GM18868 (cell line): ENCODE results near the gene SRD5A3.

Source experiments
- ATAC-seq: cut with Tn5 transposase; IDR thresholded peaks from one replicate; pipeline ENCODE4 v1.9.1; 2021; ENCODE audit warnings: mild to moderate bottlenecking, moderate library complexity; ENCODE audit not compliant: unreplicated experiment

Gene SRD5A3

DNA sequence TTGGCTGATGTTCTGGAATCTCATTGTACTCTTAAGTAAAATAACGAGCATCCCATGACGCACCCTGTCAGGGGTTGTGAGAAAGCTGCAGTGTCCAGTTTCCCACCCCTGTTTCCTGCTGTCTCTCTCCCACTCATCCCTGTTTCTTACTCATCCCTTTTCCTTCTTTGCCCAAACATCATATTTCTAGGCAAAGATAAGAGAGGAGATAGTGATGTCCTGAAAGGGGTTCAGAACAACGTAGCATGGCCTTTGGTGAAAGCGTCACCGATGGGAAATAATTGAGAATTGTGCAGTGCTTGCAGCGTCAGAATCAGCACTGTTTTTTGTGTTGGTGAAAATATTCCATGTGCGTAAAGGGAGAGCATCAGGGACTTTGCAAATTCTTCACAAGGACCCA, 26.2 kb downstream of the SRD5A3 start:
- no peak for ATAC-seq

DNA sequence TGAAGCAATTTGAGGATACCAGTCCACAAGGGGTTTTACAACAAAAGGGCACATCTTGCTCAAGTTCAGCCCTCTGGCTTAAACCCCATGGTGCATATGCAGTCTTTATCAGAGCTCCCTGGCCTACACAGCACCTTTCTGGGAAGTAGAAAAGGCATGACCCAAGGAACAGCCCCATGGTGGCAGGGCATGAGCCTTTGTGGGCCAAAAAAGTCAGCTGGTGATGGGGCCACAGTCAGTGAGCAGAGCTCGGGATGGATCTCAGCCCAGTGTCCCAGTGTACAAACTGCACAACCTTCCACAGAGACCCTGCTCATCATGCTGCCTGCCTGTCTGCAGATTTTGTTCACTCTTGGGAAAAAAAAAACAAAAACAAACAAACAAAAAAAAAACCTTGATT, 27.4 kb downstream of the SRD5A3 start:
- ATAC-seq, result no peak

DNA sequence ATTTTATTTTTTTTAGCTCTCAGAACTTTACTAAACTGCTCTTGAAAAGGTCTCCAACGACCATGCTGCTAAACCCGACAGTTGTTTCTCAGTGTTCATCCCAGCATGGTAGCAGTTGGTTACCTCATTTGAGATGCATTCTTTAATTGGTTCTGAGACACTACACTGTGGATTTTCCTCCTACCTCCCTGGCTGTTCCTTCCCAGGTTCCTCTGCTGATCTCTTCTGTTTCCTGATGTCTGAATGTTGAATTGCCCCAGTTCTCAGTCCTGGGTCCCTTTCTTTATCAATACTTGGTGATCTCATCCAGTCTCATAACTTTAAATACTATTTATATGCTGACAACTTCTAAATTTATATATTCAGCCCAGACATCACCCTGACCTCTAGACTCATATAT, 30.7 kb downstream of the SRD5A3 start:
- no peak for ATAC-seq

GRCh38 chr4:55378617-55379467, 32.8 kb downstream of the SRD5A3 start:
- ATAC-seq, result no peak

GRCh38 chr4:55380576-55380975, 34.5 kb downstream of the SRD5A3 start:
- ATAC-seq, result no peak

DNA sequence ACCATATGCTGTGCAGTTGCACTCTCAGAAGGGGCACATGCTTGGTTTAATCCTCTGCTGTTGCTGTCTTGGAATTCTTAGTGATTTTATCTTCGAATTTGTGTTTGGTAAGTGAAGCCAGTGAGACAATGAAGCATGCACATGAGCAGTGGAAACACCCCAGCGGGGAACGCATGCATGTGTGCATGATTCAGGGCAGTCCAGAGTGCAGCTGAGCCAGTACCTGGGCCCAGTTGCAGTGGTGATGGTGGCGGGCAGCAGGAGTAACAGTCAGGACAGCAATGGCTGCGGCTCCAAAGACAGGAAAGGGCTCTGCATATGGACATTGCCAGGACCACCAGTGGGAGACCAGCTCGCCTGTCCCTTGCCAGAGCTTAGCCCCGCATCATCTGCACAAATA, 35.5 kb downstream of the SRD5A3 start:
- no peak for ATAC-seq

- ATAC-seq, result no peak
These were observed 36.5 kb downstream of the SRD5A3 start for GRCh38 chr4:55382488-55383003.

GRCh38 chr4:55385201-55385649, 39.2 kb downstream of the SRD5A3 start:
- no peak for ATAC-seq

DNA sequence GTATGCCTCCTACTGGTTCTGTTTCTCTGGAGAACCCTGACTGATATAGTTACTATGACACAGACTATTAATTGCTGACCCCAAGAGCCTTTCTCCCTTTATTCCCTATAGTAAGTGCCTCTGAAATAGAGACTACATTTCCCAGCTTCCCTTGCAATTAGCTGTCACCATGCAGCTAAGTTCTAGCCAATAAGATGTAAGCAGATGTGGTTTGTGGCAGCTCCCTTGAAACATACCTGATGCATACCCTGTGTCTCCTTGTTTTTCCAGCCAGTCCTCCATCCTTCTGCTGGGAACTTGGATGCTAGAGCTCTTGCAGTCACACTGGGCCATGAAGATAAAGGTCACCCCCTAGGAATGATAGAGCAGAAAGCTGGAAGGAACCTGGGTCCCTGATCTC, 40.0 kb downstream of the SRD5A3 start:
- peak; percentile 93 for ATAC-seq

DNA sequence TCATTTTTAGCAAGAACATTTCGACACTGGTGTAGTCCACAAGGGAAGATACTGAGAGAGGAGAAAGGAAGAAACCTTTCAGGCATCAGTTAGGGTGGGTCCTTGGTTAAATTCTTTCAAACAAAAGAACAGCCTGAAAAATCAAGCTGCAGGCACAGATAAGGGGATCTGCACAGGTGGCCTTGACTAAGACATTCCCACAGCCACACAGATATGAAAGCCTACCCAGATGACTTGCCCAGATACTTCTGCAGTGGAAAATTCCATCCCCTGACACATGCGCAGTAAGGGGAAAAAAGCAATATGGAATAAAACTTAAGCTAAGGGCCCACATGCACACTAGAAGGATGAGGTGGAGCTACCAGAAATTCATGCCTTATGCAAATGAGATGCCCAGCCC, 40.8 kb downstream of the SRD5A3 start:
- no peak for ATAC-seq

DNA sequence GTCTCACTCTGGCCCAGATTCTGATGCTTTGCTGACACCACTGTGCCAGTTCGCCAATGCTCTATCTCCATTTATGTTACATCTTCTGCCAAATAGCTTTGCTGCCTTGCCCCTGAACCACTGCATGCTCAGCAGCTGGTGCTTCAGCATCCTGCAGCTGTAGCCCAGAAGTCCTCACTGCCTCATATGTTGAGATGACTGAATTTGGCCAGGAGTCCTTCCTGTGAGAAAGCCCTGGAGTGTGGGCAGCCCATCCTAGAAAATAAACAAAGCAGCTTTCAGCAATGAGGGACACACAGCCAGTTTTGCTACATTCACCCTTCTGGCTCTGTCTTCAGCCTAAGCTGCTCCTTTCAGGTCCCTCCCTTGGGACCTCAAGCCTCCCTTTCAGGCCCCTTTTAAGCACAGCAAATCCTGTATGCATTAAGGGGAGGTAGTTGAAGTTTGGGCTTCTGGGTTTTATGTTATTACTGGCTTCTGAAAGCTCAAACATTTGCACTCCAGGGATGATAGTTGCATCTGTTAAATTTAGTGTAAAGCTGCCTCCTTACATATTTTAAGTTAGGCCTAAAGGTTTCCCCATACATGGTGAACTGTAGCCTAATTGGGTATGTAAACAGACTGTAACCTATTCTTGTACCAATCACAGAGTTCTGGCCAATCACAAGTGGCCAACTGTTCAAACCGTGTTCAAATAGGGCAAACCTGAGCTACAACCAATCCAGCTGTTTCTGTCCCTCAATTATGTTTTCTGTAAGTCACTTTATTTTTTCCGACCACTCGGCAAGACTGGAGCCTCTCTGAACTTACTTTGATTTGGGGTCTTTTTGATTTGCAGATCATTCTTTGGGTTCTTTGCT, 47.6 kb downstream of the SRD5A3 start:
- no peak for ATAC-seq

DNA sequence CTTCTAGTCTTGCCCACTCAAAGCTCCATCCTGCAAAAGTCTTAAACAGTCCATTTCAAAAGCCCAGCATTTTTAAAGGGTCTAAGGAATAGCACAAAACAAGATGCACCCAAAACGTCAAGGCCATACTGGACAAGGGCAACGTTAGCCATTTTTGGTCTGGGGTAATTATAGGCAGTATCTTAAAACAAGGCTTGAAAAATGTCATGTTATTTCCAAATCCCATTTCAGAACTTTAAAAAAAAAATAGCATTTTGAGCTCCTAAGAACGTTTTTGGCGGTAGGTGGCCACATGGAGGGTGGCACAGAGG, 49.1 kb downstream of the SRD5A3 start:
- ATAC-seq, result no peak

DNA sequence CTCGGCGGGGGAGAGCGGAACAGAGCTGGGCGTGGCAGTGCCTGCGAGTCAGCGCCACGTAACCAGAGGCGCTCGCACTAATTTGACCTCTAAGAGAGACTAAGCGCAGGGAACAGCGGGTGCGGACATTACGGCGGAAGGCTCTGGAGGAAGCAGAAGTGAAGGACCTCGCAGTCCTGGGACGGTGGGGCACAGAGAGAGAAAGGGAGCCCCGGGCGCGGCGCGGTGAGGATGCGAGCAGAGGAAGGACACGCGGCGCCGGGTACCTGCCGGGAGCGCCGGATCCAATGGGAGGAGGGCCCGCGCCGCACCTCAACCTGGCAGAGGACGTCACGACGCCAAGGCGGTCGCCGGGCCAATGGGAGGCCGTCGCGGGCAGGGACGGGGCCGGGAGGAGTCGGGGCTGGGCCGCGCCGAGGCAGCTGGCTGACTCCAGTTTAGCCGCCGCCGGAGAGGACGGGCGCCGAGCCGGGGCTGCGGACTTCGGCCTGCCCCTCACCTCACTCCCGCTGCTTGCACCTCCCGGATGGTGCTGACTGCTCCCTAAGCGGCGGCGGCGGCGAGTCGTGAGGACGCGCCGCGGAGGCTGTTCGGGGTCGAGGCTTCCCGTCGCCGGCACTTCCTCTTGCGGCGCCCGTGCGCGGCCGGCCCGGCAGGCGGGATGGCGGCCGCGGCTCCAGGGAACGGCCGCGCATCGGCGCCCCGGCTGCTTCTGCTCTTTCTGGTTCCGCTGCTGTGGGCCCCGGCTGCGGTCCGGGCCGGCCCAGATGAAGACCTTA, 49.7 kb downstream of the SRD5A3 start, which contains the start of gene TMEM165:
Gene TMEM165 (plus strand): TSS at position 429 of the 779 bp plus-strand sequence. CDS start 233 bp downstream, at position 662.
- peak; percentile 93 for ATAC-seq

DNA sequence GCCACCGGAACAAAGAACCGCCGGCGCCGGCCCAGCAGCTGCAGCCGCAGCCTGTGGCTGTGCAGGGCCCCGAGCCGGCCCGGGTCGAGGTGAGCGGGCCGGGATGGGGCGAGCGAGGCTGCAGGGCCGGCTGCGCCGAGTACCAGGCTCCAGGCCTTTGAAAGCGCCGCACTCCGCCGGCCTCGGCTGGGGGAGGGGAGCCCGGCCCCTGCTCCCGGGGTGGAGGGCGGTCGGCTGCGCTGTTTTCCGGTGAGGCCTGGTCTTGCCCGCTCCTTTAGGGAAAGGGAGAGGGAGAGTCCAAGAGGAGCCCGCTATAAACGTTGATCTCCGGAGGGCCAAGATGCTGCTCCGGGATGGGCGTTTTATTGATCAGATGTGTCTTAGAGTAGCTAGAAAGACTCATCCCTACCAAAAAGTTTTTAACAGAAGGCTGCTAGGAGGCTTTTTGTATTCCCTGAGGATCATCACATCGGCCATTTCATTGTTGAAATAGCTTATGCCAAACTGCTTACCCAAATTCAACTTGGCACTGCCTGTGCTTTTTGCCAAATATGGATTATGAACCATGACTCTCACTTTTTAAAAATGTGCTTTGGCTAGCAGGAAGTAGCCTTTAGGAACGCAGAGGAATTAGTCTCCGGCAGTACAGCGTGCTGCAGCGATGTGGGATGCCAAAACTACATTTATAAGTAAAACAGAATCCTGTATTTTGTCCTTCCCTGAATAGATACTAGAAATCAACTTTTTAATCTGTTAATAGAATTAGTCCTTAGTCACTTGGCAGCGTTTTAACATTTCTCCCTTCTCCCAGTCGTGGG, 50.5 kb downstream of the SRD5A3 start:
- ATAC-seq, result peak; percentile 21

GRCh38 chr4:55397126-55397436, 51.0 kb downstream of the SRD5A3 start:
- ATAC-seq, result no peak

- ATAC-seq, result no peak
These were observed 51.7 kb downstream of the SRD5A3 start for GRCh38 chr4:55397520-55398321.

DNA sequence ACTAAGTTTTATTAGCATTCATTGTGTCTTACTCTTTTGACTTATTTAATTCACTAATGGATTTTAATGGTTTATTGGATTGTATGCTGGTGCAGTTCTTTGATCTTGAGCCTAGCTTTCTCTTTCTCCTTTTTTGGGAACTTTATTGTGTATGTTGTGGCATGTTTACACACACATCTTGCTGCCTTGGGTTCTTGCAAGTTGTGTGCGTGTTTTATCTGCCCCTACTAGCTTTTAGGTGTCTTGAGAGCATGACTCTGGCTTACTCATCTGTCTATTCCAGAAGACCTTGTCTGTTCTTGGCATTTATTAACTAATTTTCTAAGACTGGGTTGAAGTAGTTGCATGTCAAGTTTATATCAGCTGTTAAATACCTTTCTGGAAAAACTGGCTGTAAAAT, 52.4 kb downstream of the SRD5A3 start:
- ATAC-seq, result no peak

- no peak for ATAC-seq
These were observed 52.9 kb downstream of the SRD5A3 start for GRCh38 chr4:55398966-55399365.

DNA sequence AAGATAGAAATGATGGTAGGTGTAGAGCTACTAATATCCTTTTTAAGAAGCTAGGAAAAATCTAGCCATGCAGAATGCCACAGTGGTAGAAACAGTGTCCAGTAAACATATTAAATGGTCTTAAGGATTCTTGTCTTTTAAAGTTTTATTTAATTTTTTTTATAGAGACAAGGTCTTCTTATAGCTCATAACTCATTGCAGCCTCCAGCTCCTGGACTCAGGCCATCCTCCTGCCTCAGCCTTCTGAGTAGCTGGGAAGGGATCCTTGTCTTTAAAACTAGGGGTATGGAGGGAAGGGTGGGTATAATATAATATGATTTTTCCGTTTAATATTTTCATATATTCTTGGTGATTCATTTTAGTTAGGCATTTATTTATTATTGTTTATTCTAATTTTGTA, 53.5 kb downstream of the SRD5A3 start:
- ATAC-seq, result no peak
